ENCODE measurements around the gene INSM2. TPM values are rescaled to one million over a fixed set of nuclear protein-coding genes. Genes with fewer than 3 reads are reported as not detected.
A peak's percentile ranks its signal among the peaks of the same experiment; 100 is the strongest.

Gene INSM2, protein sequence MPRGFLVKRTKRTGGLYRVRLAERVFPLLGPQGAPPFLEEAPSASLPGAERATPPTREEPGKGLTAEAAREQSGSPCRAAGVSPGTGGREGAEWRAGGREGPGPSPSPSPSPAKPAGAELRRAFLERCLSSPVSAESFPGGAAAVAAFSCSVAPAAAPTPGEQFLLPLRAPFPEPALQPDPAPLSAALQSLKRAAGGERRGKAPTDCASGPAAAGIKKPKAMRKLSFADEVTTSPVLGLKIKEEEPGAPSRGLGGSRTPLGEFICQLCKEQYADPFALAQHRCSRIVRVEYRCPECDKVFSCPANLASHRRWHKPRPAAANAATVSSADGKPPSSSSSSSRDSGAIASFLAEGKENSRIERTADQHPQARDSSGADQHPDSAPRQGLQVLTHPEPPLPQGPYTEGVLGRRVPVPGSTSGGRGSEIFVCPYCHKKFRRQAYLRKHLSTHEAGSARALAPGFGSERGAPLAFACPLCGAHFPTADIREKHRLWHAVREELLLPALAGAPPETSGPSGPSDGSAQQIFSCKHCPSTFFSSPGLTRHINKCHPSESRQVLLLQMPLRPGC
- total RNA-seq, result under 1 TPM in 1 of 2 donors, not detected in 1; 0.16 TPM

DNA sequence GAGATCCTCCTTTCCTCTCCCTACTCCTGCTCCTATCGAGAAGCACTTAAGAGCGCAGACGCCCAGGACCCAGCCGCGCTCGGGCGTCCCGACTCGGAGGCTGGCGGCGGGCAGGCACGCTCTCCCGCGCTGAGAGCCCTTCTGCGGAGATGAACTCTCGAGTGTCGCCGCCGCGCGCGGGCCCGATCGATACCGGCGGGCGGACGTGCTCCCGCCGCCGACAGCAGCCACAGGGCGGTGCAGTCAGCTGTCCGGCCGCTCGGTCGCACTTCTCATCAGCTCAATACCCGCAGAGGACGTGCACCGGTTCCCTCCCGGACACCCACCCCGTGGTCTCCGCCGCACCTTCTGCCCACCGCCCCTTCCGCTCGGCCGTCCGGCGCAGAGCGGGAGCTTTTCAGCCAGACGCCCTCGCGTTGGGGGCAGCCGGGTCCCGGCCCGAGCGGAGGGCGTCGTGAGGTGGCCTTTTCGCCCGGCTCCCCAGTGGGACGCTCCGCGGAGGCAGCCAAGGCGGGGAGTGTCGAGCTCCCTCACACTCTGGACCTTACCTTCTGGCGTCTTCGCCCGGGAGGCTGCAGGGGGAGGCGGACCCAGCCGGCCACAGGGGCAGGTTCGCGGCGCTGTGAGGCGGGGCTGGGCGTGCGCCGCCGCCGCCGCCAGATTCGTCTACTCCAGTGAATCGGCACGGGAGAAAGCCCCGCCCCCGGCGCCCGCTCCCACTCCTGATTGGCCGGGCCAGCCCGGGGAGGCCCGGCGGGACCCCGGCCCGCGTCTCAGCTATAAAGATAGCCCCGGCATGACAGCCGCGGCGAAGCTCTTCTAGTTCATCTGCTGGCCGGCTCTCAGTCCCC, at the start of gene INSM2:
TSS of gene INSM2 (plus strand) at position 808 of the 851 bp plus-strand sequence. CDS start 89 bp downstream, outside the sequence.
- Mint-ChIP-seq H3K4me1 (ENCODE audit: low read depth) (peaks cover 12% of the 10 kb centered on the region), H3K9me3 (no peaks in the 10 kb centered on the region), H3K36me3 (ENCODE audit: insufficient read depth in 2 of 2) (no peaks in the 10 kb centered on the region), H3K4me3 (peak within 1 kb of the TSS; percentile 81 to 87), H3K27ac (no peak within 1 kb of the TSS), H3K27me3 (ENCODE audit: low read depth) (peaks cover 65% of the 10 kb centered on the region)
- peak; percentile 71 to 81 for DNase-seq
- ATAC-seq (replicated peaks in 1 of 2), result peak; percentile 76 to 77

- DNase-seq (no peak), ATAC-seq (replicated peaks in 1 of 2) (no peak)
- H3K4me3 Mint-ChIP-seq, result no peak overlapping the region
Observed at GRCh38 chr14:35492569-35493014, 41.4 kb upstream of the INSM2 start.

DNA sequence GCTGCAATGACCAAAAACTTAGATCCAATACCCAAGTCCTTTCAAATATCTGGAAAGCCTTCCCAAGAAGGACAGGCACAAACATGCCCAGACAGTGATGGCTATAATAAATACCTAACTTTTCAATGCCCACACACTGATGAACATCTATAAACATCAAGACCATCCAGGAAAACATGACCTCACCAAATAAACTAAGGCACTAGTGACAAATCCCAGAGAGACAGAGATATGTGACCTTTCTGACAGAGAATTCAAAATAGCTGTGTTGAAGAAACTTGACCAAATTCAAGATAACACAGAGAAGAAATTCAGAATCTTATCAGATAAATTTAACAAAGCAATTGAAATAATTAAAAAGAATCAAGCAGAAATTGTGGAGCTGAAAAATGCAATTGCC, 38.7 kb upstream of the INSM2 start:
- peaks cover 4 to 5% of the 10 kb centered on the region in 2 donors for H3K9me3 Mint-ChIP-seq
- H3K36me3 Mint-ChIP-seq (ENCODE audit: insufficient read depth in 2 of 2), result peaks cover 2 to 8% of the 10 kb centered on the region in 2 donors
- no peak overlapping the region for H3K27ac Mint-ChIP-seq
- no peak for ATAC-seq (replicated peaks in 1 of 2)
- no peak for DNase-seq
- peaks cover 14% of the 10 kb centered on the region for H3K27me3 Mint-ChIP-seq (ENCODE audit: low read depth)
- no peak overlapping the region for H3K4me3 Mint-ChIP-seq
- no peaks in the 10 kb centered on the region for H3K4me1 Mint-ChIP-seq (ENCODE audit: low read depth)

More at GRCh38 chr14:35492569-35493014, 41.4 kb upstream of the INSM2 start:
- peaks cover 11% of the 10 kb centered on the region for H3K27me3 Mint-ChIP-seq (ENCODE audit: low read depth)
- peaks cover 4 to 5% of the 10 kb centered on the region in 2 donors for H3K9me3 Mint-ChIP-seq
- no peak overlapping the region for H3K27ac Mint-ChIP-seq
- no peaks in the 10 kb centered on the region for H3K4me1 Mint-ChIP-seq (ENCODE audit: low read depth)
- H3K36me3 Mint-ChIP-seq (ENCODE audit: insufficient read depth in 2 of 2), result peaks cover 2 to 8% of the 10 kb centered on the region in 2 donors

GRCh38 chr14:35499180-35499579, 34.8 kb upstream of the INSM2 start:
- no peak for ATAC-seq (replicated peaks in 1 of 2)
- Mint-ChIP-seq H3K36me3 (ENCODE audit: insufficient read depth in 2 of 2) (peaks cover 0 to 2% of the 10 kb centered on the region in 2 donors), H3K27me3 (ENCODE audit: low read depth) (peaks cover 25% of the 10 kb centered on the region)

GRCh38 chr14:35503646-35504045, 30.3 kb upstream of the INSM2 start:
- Mint-ChIP-seq H3K4me3 (no peak overlapping the region), H3K9me3 (no peaks in the 10 kb centered on the region), H3K36me3 (ENCODE audit: insufficient read depth in 2 of 2) (no peaks in the 10 kb centered on the region), H3K4me1 (ENCODE audit: low read depth) (no peaks in the 10 kb centered on the region), H3K27ac (no peak overlapping the region), H3K27me3 (ENCODE audit: low read depth) (peaks cover 11% of the 10 kb centered on the region)
- no peak for ATAC-seq (replicated peaks in 1 of 2)
- DNase-seq, result no peak

More at GRCh38 chr14:35499180-35499579, 34.8 kb upstream of the INSM2 start:
- Mint-ChIP-seq H3K9me3 (peaks cover 0 to 1% of the 10 kb centered on the region in 2 donors), H3K27ac (no peak overlapping the region), H3K4me1 (ENCODE audit: low read depth) (no peaks in the 10 kb centered on the region), H3K4me3 (no peak overlapping the region)
- DNase-seq, result no peak

DNA sequence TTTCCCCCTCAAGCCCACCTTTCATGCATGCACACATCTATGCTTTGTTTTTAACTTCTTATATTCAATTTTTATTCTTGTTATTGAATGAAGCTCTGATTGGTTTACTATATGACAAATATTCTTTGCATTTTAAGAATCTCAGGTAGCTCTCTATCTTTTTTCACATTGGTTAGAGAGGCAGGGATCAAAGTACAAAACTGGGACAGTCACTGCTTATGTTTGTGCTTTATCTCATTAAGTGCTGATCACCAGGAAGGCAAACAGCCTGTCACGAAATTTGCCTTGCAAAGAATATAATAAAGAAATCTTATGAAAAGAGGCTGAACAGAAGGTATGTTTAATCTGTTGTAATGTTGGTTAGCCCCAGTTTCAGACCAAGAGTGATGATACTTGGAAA, 29.7 kb upstream of the INSM2 start:
- Mint-ChIP-seq H3K27me3 (ENCODE audit: low read depth) (peaks cover 17% of the 10 kb centered on the region), H3K4me1 (ENCODE audit: low read depth) (no peaks in the 10 kb centered on the region), H3K9me3 (no peaks in the 10 kb centered on the region), H3K27ac (no peak overlapping the region), H3K36me3 (ENCODE audit: insufficient read depth in 2 of 2) (no peaks in the 10 kb centered on the region), H3K4me3 (no peak overlapping the region)
- DNase-seq (no peak), ATAC-seq (replicated peaks in 1 of 2) (no peak)

DNA sequence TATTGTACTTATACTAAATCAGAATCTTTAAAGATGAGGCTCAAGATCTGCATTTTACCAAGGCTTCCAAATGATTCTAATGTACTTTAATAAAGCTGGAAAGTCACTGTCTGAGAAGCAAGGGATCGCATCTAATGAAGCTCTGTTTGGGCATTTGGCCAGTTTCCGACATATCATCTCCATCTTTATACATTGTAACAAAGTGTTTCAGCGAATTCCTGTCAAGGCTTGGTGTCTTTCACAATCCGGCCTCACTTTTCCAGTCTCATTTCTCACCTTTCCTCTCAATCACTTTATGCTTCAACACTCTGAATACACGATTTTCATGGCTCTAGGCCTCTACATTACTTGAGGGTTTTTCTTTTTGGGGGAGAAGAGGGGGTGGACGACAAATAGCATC, 27.5 kb upstream of the INSM2 start:
- Mint-ChIP-seq H3K4me1 (ENCODE audit: low read depth) (no peaks in the 10 kb centered on the region), H3K36me3 (ENCODE audit: insufficient read depth in 2 of 2) (no peaks in the 10 kb centered on the region), H3K9me3 (no peaks in the 10 kb centered on the region), H3K27ac (no peak overlapping the region), H3K4me3 (no peak overlapping the region), H3K27me3 (ENCODE audit: low read depth) (peaks cover 21% of the 10 kb centered on the region)
- DNase-seq, result no peak
- no peak for ATAC-seq (replicated peaks in 1 of 2)

DNA sequence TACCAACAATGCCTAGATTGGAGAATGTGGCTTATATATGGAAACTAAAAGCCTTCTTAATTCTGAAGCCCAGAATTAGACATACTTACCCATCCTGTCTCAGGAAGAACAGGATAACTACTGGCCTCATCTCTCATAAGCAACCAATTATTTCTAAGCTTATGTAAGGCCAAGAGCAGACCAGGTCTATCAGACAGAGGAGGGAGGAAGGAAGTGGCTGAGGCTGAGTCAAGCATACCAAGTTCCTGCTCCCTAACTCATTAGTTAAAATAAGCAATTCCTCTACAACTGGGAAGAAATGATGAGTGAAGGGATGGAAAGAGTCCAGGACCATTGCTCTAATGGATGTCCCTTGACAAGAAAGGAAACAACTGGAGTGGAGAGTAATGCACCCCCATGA, 27.0 kb upstream of the INSM2 start:
- no peak overlapping the region for H3K27ac Mint-ChIP-seq
- DNase-seq (no peak), ATAC-seq (replicated peaks in 1 of 2) (no peak)
- H3K36me3 Mint-ChIP-seq (ENCODE audit: insufficient read depth in 2 of 2), result no peaks in the 10 kb centered on the region
- H3K27me3 Mint-ChIP-seq (ENCODE audit: low read depth), result peaks cover 17% of the 10 kb centered on the region
- no peak overlapping the region for H3K4me3 Mint-ChIP-seq
- no peaks in the 10 kb centered on the region for H3K9me3 Mint-ChIP-seq
- H3K4me1 Mint-ChIP-seq (ENCODE audit: low read depth), result no peaks in the 10 kb centered on the region

DNA sequence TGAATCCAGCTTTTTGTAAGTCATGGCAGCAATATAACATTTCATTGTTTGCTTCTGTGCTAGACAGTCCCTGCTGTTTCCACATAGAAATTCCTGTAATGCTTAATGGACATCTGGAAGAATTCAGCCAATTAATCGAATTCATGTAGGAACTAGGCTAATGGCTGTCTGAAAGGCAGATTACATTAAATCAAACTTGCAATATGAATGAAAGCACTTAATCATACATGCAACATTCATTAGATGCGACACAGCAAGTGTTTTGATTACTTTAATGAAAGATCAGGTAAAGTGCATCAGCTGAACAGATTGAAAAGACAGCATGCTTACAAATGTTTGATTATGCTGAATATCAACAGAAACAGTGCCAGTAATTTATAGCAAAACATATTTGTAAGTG, 24.1 kb upstream of the INSM2 start:
- ATAC-seq (replicated peaks in 1 of 2) (no peak), DNase-seq (no peak)
- H3K4me3 Mint-ChIP-seq, result no peak overlapping the region
- H3K27ac Mint-ChIP-seq, result no peak overlapping the region
- H3K27me3 Mint-ChIP-seq (ENCODE audit: low read depth), result peaks cover 10% of the 10 kb centered on the region
- H3K36me3 Mint-ChIP-seq (ENCODE audit: insufficient read depth in 2 of 2), result no peaks in the 10 kb centered on the region
- no peaks in the 10 kb centered on the region for H3K9me3 Mint-ChIP-seq
- no peaks in the 10 kb centered on the region for H3K4me1 Mint-ChIP-seq (ENCODE audit: low read depth)

GRCh38 chr14:35512765-35513164, 21.2 kb upstream of the INSM2 start:
- no peaks in the 10 kb centered on the region for H3K4me1 Mint-ChIP-seq (ENCODE audit: low read depth)
- no peaks in the 10 kb centered on the region for H3K9me3 Mint-ChIP-seq
- DNase-seq, result no peak

GRCh38 chr14:35515916-35516315, 18.0 kb upstream of the INSM2 start:
- Mint-ChIP-seq H3K9me3 (no peaks in the 10 kb centered on the region), H3K27me3 (ENCODE audit: low read depth) (peaks cover 20% of the 10 kb centered on the region), H3K36me3 (ENCODE audit: insufficient read depth in 2 of 2) (no peaks in the 10 kb centered on the region), H3K4me3 (no peak overlapping the region), H3K4me1 (ENCODE audit: low read depth) (no peaks in the 10 kb centered on the region), H3K27ac (no peak overlapping the region)
- DNase-seq (no peak), ATAC-seq (replicated peaks in 1 of 2) (no peak)

More at GRCh38 chr14:35512765-35513164, 21.2 kb upstream of the INSM2 start:
- Mint-ChIP-seq H3K4me3 (no peak overlapping the region), H3K27me3 (ENCODE audit: low read depth) (peaks cover 17% of the 10 kb centered on the region), H3K27ac (no peak overlapping the region), H3K36me3 (ENCODE audit: insufficient read depth in 2 of 2) (no peaks in the 10 kb centered on the region)
- ATAC-seq (replicated peaks in 1 of 2), result no peak

DNA sequence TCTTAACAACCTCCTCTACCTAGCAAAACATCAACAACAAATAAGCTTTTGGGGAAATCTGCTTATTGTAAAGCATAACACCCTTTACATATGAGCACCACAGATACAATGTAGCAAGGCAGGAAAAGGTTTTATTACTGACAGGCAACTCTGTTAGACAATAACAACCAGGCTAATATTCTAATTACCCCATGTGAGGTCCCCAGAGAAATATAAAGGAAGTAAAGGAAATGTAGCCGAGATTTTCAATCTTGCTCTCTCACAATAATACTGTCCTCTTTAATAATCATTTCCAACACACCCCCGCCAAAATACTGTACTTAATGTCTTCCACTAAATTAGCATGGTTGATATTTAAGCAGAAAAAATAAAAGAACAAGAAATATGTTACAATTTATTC, 14.0 kb upstream of the INSM2 start:
- DNase-seq, result no peak
- no peak overlapping the region for H3K27ac Mint-ChIP-seq
- no peaks in the 10 kb centered on the region for H3K9me3 Mint-ChIP-seq
- no peaks in the 10 kb centered on the region for H3K36me3 Mint-ChIP-seq (ENCODE audit: insufficient read depth in 2 of 2)
- peaks cover 32% of the 10 kb centered on the region for H3K27me3 Mint-ChIP-seq (ENCODE audit: low read depth)
- H3K4me1 Mint-ChIP-seq (ENCODE audit: low read depth), result no peaks in the 10 kb centered on the region
- H3K4me3 Mint-ChIP-seq, result no peak overlapping the region
- no peak for ATAC-seq (replicated peaks in 1 of 2)

- H3K4me3 Mint-ChIP-seq, result no peak overlapping the region
- H3K27me3 Mint-ChIP-seq (ENCODE audit: low read depth), result peaks cover 40% of the 10 kb centered on the region
- no peaks in the 10 kb centered on the region for H3K4me1 Mint-ChIP-seq (ENCODE audit: low read depth)
- no peaks in the 10 kb centered on the region for H3K36me3 Mint-ChIP-seq (ENCODE audit: insufficient read depth in 2 of 2)
- no peaks in the 10 kb centered on the region for H3K9me3 Mint-ChIP-seq
- no peak overlapping the region for H3K27ac Mint-ChIP-seq
- DNase-seq (no peak), ATAC-seq (replicated peaks in 1 of 2) (no peak)
Observed at GRCh38 chr14:35525695-35526094, 8.3 kb upstream of the INSM2 start.
